ENCODE data around the gene KNL1.
"Not testable (repeated sequence)": the region's sequence is repeated elsewhere in the genome, so short reads cannot be mapped to it uniquely, and the experiment has no call there.

KNL1 gene

DNA sequence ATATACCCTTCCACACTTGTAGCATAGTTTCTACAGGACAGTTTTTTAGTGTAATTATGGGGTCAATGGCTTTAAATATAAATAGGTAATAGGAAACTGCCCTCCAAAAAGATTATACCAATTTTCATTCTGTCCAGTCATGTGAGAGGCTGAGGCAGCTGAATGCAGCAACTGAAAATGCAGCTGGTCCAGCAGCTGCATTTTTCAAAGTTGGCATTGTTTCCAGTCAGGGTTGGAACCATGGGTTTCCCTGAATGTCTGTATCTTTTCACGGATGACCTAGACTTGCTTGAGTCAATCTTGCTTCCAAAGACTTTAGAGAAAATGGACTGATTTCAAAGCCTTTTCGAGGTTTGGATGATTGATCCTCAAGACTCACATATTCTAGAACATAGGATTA, 9.9 kb upstream of the KNL1 start:
- no peak for DNase-seq (ENCODE audit: low read depth, low spot score)

DNA sequence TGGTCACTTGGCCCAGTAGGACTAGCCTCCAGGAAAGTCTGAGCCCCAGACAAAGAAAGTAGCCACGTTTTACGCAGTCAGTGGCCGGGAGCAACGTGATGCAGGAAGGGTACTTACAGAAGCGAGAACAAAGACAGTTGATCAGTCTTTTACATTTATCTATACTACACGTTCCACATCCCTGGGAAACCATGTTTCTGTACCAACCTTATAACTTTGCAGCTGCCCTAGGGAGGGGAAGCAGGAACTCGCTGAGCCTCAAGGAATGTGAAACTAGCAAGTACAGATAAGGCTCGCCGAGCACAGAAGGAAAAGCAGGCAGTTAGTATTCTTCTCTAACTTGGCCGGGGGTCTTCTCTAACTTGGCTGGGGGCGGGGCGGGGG, 3.4 kb upstream of the KNL1 start:
- DNase-seq (ENCODE audit: low read depth, low spot score): no peak

DNA sequence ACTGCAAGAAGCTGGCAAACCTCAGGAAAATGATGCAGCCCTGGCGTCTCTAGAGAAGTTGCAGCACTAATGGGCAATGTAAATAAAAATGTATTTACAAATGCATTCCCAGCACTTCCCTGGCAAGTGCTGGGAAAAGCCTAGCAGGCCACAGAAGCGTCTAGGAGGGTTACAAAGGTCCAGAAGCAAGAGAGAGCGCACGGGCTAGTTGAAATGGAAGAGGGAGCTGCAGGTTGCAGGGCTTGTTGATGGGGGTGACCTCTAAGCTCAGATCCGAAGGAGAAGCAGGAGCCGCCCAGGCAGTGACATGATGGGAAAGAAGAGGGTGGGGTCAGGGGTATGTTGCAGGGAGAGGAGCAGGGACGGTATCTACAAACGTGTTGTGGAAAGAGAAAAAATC, 2.7 kb upstream of the KNL1 start:
- DNase-seq (ENCODE audit: low read depth, low spot score): no peak

DNA sequence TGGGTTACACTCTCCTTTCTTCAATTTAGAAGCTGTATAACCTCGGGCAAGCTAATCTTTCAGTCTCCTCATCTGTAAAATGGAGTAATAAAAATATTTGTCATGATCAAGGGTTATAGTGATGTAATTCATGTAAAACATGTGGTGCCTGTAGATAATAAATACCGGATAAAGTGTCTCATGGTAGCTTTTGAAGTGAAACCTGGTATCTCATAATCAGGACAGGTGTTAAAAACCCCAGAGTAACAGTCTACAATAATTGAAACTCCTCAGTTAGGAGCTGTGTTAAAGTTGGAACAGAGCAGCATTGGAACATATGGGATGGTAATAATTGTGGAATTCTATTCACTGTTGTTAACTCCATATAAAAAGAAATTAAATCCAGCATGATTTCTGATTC, 884 bp upstream of the KNL1 start:
- DNase-seq (ENCODE audit: low read depth, low spot score): no peak

DNA sequence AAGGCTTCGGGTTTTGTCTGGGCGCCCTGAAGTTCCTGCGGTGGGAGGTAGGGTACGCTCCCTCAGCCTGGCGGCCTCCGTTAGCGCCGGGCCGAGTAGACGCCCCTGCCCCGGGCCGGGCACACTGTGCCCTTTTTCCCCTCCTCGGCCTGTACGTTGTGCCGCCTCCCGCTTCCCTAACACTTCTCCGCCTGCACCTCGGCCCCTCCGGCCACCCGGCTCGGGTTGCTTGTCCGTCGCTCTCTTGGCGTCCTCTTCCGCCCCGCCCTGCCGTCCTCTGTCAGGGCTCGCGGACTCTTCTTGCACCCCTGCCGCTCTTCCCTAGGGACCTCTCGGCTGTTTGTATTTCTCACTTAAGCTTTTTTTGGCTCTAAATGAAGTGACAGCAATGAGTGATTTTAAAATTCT, 384 bp downstream of the KNL1 start:
- no peak for DNase-seq (ENCODE audit: low read depth, low spot score)

- no peak for DNase-seq (ENCODE audit: low read depth, low spot score)
These were observed 1.2 kb downstream of the KNL1 start for GRCh38 chr15:40595219-40595618.

DNA sequence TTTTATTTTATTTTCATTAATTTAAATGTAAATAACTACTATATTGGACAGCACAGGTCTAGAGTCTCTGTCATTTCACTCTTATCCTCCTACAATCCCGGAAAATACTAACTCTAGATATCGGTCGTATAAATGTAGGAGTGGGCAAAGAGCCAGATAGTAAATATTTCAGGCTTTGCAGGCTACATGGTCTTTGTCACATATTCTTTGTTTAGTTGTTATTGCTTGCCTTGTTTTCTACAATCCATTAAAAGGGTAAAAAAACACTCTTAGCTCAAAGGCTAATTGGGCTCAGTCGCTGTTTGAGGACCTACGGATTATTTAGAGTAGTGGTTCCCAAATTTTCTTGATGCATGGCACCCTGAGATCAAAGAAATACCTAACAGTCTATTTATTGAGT, 1.7 kb downstream of the KNL1 start:
- DNase-seq (ENCODE audit: low read depth, low spot score): no peak

GRCh38 chr15:40597024-40597423, 3.0 kb downstream of the KNL1 start:
- DNase-seq (ENCODE audit: low read depth, low spot score): no peak

GRCh38 chr15:40598126-40598525, 4.1 kb downstream of the KNL1 start:
- no peak for DNase-seq (ENCODE audit: low read depth, low spot score)

GRCh38 chr15:40598672-40599071, 4.6 kb downstream of the KNL1 start:
- DNase-seq (ENCODE audit: low read depth, low spot score): no peak

GRCh38 chr15:40600956-40601355, 6.9 kb downstream of the KNL1 start:
- DNase-seq (ENCODE audit: low read depth, low spot score): no peak

- DNase-seq (ENCODE audit: low read depth, low spot score): no peak
These were observed 9.9 kb downstream of the KNL1 start for GRCh38 chr15:40603935-40604334.

GRCh38 chr15:40613080-40613479, 19.0 kb downstream of the KNL1 start:
- DNase-seq (ENCODE audit: low read depth, low spot score): no peak

DNA sequence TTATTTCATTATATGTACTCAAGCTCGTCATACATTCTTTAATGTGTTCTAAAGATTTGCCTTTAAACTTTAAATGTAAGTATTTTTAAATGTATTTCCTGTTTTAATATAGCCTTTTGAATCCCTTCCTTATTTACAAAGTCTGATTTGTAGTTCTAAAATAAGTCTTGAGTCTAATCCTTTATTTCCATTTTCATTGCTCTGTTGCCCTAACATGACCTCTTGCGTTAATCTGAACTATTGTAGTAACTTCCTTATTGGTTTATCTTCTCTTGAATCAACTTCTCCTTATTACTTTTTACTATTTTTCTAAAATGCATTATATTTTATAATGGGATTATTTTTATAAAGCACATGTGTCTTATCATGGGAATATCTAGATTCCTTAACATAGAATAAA, 24.0 kb downstream of the KNL1 start:
- DNase-seq (ENCODE audit: low read depth, low spot score): no peak

DNA sequence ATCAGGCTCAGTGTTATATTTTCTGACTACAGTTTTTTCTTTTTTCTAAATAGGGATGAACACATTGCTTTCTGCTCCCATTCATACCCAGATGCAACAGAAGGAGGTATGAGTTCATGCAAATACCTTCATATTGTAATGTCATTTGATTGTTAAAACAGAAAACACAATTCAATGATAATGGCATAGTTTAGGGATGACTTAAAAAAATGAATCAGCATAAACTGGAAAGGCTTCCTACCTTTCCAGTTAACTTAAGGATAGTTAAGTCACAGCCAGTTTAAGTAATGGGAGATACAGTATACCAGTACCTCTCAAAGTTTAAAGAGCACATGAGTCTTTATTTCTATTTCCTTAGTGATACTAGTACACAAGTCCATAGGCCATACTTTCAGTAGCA, 24.9 kb downstream of the KNL1 start:
- DNase-seq (ENCODE audit: low read depth, low spot score): no peak

DNA sequence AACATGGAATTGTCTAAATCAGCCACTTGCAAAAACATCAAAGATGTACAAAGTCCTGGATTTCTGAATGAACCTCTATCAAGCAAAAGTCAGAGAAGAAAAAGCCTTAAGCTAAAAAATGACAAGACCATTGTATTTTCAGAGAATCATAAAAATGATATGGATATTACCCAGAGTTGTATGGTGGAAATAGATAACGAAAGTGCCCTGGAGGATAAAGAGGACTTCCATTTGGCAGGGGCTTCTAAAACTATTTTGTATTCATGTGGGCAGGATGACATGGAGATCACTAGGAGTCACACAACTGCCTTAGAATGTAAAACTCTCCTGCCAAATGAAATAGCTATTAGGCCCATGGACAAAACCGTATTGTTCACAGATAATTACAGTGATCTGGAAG, 29.3 kb downstream of the KNL1 start:
- DNase-seq (ENCODE audit: low read depth, low spot score): no peak

DNA sequence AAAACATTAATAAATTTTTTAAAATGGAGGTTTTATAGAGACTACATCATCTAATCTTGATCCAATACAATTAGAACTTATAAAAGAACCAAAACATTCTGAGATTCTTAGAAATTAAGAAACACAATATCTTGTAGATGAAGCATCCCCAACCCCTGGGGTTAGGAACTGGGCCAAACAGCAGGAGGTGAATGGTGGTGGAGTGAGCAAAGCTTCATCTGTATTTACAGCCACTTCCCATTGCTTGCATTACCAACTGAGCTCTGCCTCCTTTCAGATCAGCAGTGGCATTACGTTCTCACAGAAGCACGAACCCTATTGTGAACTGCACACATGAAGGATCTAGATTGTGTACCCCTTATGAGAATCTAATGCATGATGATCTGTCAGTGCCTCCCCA, 36.3 kb downstream of the KNL1 start:
- peak; percentile 1 for DNase-seq (ENCODE audit: low read depth, low spot score)

- DNase-seq (ENCODE audit: low read depth, low spot score): peak; percentile 59
These were observed 39.1 kb downstream of the KNL1 start for GRCh38 chr15:40633178-40633577.

GRCh38 chr15:40637221-40637745, 43.2 kb downstream of the KNL1 start:
- DNase-seq (ENCODE audit: low read depth, low spot score): no peak

- no peak for DNase-seq (ENCODE audit: low read depth, low spot score)
These were observed 45.6 kb downstream of the KNL1 start for GRCh38 chr15:40639677-40640076.

DNA sequence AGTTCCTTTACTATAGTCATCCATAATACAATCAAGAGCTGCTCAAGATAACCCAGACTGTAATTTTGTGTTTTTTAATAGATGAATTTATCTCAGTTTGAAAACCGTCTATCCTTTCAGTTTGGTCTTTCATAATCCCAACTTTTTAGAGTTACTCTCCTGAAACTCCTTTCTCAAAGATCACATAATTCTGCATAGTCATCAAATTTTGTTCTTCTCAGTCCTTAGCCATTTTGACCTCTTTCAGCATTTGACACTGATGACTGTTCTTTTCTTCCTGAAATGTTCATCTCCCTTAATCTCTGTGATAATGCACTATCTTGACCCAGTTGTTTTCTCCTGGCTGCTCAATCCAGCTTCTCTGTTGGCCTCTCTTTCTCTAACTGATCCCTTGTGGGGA, 53.5 kb downstream of the KNL1 start:
- DNase-seq (ENCODE audit: low read depth, low spot score): no peak

- no peak for DNase-seq (ENCODE audit: low read depth, low spot score)
These were observed 56.4 kb downstream of the KNL1 start for GRCh38 chr15:40650479-40650878.

GRCh38 chr15:40660686-40661085, 66.6 kb downstream of the KNL1 start:
- DNase-seq (ENCODE audit: low read depth, low spot score): no peak

GRCh38 chr15:40664909-40665308, 70.9 kb downstream of the KNL1 start:
- DNase-seq (ENCODE audit: low read depth, low spot score): no peak

GRCh38 chr15:40676290-40676689, 82.2 kb downstream of the KNL1 start:
- DNase-seq (ENCODE audit: low read depth, low spot score): not testable (repeated sequence)
